A549 (cell line): ENCODE data around the gene IRGQ.

Source experiments
- CBX8 ChIP-seq: fragments of 200-600 bp; sonication (generic); IDR thresholded peaks from 2 replicates; pipeline ENCODE4 v1.6.1; 2016
- CEBPB ChIP-seq, 2 experiments: fragments of >200 bp in 1 of 2; sonication (Bioruptor Twin) in 1 of 2; formaldehyde crosslinking in 1 of 2; IDR thresholded peaks; 2 replicates each; pipeline ENCODE4 v1.6.1; 2012 to 2016
- CTCF ChIP-seq: fragments of >200 bp; sonication (Bioruptor Twin); formaldehyde crosslinking; IDR thresholded peaks from 3 replicates; pipeline ENCODE4 v1.5.1; 2016
- MAFK ChIP-seq: fragments of 450-650 bp; IDR thresholded peaks from 2 replicates; pipeline ENCODE4 v1.6.1; 2014; ENCODE audit not compliant: partially characterized antibody
- RFX5 ChIP-seq: fragments of 450-650 bp; IDR thresholded peaks from 2 replicates; pipeline ENCODE4 v1.7.1; 2014; ENCODE audit warnings: antibody characterized with exemption, mild to moderate bottlenecking, moderate library complexity
- USF2 ChIP-seq: fragments of 450-650 bp; IDR thresholded peaks from 2 replicates; pipeline ENCODE4 v1.6.1; 2014; ENCODE audit warnings: antibody characterized with exemption

GRCh38 chr19:43594081-43594697 lies 1.7 kb downstream of the IRGQ start:
- TF ChIP-seq USF2 = no peak
- TF ChIP-seq CTCF = no peak
- no peak for TF ChIP-seq CBX8
- no peak for TF ChIP-seq MAFK
- TF ChIP-seq CEBPB (IDR thresholded peaks at IDR 0.05) = no peak
- TF ChIP-seq RFX5 = no peak
